Measurements from ENCODE around the gene ZNF436.

DNA sequence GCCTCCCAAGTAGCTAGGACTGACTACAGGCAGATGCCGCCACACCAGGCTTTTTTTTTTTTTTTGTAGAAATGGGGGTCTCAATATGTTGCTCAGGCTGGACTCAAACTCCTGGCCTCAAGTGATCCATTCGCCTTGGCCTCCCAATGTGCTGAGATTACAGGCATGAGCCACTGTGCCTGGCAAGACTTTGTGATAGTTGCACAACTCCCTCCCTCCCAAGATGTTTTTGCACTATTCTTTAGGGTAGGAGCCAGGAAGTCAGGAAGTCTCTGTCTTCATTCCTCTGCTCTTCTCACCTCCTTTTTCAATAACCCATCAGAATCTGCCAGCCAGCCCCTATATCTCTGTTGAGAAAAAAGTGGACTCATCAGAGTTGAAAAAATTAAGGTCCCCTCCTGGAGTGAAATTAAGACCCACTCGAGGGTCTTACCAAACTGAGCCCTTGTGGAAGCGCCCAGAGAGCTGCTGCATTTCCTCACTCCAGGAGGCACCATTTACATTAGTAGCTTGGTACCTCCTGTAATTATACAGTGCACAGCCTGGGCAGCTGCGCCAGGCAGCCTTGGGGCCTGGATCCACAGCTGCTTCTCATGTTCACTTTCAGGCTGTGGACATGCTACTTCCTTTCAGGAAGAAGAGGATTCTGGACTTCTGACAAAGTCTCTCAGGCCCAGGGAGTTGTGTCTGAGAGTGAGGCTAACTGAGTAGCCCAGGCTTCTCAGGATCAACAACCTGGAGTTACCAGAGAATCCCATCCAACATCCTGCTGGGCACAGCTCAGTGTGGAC lies 30.9 kb upstream of the ZNF436 start:
- no peak for TF ChIP-seq GATA2 (IDR thresholded peaks at IDR 0.05; ENCODE audit: low read depth, low read length)
- no peak for TF ChIP-seq GATA3 (IDR thresholded peaks at IDR 0.05; ENCODE audit: low read depth, low read length)

Measured in SH-SY5Y (cell line).